Left cardiac atrium (tissue), 4 donors: ENCODE measurements around the gene MROH2A. TPM values are rescaled to one million over a fixed set of nuclear protein-coding genes. Genes with fewer than 3 reads are reported as not detected.

Experiments used
- ATAC-seq, 2 donors: fragments of 200-7000 bp; cut with Tn5 transposase; one replicate each; pipeline ENCODE4 v1.9.1; 2020; ENCODE audit warnings: mild to moderate bottlenecking in 2 of 2, moderate library complexity in 2 of 2
- DNase-seq: peaks from one replicate; pipeline ENCODE4 v3.0.0-alpha.2; 2020
- intact Hi-C, 2 donors: fragments of 100-400 bp; cut with DNase I; formaldehyde crosslinking; loops; one replicate each; pipeline versions ENCODE4 v1.14.1 to v1.15.1; 2022 to 2023
- total RNA-seq, 2 donors: library from RNA; stranded (reverse); fragmentation: NEBNext Ultra II Directional; extraction: Animal tissue kit (Norgen Biotek cat#: 25700); gene quantifications; one replicate each; pipeline ENCODE4 v1.2.1, GENCODE V29; 2021
- donor health status: DM: no; HTN: yes; CAD: no.
- donor health status: DM: no; HTN: yes; CAD: no; lungs with severe emphysema.
- donor health status: DM: yes; HTN: yes; CAD: no.
- donor health status: Dilated cardiomyopathy.

MROH2A gene
- total RNA-seq, 2 donors from 2014 or later = not detected

- ATAC-seq (peak in 1 of 2 donors; percentile 76), DNase-seq (no peak)
- intact Hi-C loops = no loop called here
Measured at GRCh38 chr2:233761040-233761769, 16.9 kb upstream of the MROH2A start.

GRCh38 chr2:233764264-233764663 is 13.9 kb upstream of the MROH2A start:
- DNase-seq = no peak

DNA sequence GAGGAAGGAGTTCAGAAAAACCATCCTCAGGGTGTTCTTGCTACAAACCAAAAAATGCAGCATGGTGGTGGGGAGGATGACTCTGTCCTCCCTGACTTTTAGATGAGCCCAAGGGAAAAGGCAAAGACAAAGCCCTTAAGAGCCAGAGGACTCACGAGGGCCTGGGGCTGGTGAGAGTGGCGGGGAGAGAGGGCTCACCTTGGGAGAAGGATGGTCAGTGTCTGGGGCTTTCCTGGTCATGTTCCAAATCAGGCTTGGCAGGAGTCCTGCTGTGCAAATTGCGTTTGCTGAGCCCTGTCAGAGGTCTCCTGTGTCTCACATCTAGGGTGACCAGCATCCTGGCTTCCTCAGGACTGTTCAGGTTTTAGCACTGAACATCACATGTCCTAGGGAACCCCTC is 13.4 kb upstream of the MROH2A start:
- no peak for DNase-seq
- no peak for ATAC-seq
- intact Hi-C loops = no loop called here

More at GRCh38 chr2:233764264-233764663, 13.9 kb upstream of the MROH2A start:
- intact Hi-C loops = no loop called here
- ATAC-seq = peak; percentile 23 to 81

- ATAC-seq (no peak), DNase-seq (no peak)
- intact Hi-C loops = no loop called here
Measured at GRCh38 chr2:233766416-233766815, 11.7 kb upstream of the MROH2A start.

- no peak for ATAC-seq
- DNase-seq = no peak
- intact Hi-C loops = no loop called here
Measured at GRCh38 chr2:233768076-233768475, 10.1 kb upstream of the MROH2A start.

DNA sequence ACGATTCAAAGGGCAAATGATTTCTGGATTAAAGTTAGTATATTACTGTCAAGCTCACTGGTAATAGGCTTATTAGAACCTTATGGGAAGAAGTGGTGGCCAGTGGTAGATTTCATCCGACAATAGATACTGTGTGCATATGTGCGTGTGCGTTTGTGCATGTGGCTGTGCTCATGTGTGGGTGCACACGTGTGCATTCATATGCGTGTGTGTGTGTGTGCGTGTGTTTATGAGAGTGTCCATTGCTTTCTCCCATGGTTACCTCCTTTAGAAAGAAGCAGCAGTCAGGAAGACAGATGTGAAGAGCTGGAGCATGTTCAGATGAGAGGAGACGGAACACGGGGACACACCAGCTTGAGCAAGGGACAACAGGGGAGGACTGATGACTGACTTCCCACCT is 8.9 kb upstream of the MROH2A start:
- DNase-seq (no peak), ATAC-seq (no peak)
- intact Hi-C loops = no loop called here

DNA sequence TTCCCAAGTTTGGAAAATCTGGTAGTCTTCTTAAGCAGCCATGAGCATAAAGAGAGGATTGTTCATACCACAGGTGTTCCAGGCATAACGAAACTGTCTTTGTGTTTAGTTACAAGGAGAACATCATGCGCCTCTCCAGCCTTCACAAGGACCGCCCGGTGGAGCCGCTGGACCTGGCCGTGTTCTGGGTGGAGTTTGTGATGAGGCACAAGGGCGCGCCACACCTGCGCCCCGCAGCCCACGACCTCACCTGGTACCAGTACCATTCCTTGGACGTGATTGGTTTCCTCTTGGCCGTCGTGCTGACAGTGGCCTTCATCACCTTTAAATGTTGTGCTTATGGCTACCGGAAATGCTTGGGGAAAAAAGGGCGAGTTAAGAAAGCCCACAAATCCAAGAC is 6.0 kb upstream of the MROH2A start:
- ATAC-seq = no peak
- DNase-seq = no peak
- intact Hi-C loops = no loop called here

DNA sequence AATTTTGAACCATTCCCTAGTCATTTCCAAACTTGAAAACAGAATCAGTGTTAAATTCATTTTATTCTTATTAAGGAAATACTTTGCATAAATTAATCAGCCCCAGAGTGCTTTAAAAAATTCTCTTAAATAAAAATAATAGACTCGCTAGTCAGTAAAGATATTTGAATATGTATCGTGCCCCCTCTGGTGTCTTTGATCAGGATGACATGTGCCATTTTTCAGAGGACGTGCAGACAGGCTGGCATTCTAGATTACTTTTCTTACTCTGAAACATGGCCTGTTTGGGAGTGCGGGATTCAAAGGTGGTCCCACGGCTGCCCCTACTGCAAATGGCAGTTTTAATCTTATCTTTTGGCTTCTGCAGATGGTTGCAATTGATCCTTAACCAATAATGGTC is 5.5 kb upstream of the MROH2A start:
- no peak for DNase-seq

GRCh38 chr2:233773854-233774253 is 4.3 kb upstream of the MROH2A start:
- ATAC-seq (no peak), DNase-seq (no peak)
- intact Hi-C loops = no loop called here

More for the DNA sequence above, 5.5 kb upstream of the MROH2A start:
- intact Hi-C loops = no loop called here
- ATAC-seq = no peak

DNA sequence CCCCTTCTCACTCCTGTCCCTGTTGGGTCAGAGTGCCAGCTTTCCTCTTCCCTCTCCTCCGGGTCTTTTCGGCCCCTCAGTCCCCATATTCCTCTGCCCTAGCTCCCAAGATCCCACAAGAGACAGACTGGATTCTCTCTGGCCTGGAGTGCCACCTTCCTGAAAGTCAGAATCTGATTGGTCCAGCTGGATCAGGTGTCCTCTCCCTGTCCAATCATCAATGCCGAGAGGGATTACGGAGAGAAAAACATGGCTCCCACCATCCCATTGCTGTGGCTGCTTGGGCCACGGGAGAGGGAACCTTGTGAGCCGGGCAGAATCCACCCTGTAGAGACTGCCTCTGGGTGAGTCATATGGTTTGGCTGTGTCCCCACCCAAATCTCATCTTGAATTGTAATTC is 2.7 kb upstream of the MROH2A start:
- intact Hi-C loops = no loop called here
- ATAC-seq (no peak), DNase-seq (no peak)

DNA sequence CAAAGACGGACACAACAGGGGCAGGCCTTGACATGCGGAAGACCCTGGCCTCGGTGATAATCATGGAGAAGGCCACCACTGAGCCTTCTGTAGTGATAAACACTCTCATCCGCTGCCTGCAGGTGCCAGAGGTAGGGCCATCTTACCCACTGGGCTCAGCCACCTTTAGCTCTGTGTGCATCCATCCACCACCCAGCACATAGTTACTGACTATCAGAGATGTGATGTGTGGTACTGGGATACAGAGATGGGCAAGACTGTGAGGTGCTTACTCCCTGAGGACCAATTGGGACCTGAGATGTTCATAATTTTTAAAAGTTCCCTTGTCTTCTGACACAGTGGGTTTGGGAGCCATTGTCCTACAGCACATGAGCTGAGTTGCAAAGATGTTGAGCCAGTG is 1.6 kb downstream of the MROH2A start:
- intact Hi-C loops = no loop called here
- no peak for DNase-seq
- no peak for ATAC-seq

- ATAC-seq = no peak
- no peak for DNase-seq
- intact Hi-C loops = no loop called here
Measured at GRCh38 chr2:233780771-233781170, 2.6 kb downstream of the MROH2A start.

DNA sequence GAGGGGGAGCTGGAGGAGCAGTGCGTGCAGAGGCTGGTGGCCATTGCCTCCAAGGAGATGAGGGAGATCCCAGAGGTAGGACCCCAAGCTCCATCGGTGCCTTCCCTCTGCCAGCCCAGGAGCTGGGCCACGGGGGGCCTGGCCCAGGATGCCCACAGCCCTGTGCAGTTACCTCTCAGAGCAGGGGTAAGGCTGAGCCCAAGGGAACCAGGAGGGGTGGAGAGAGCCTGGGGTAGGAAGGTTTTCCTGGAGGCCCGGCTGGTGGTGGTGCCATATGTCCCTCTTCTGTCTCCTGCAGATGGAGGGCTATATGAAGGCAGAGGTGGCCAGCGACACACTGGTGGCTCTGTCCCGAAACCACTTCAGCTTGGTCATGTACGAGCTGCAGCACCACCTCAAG is 11.4 kb downstream of the MROH2A start:
- intact Hi-C loops = no loop called here
- ATAC-seq (no peak), DNase-seq (no peak)

DNA sequence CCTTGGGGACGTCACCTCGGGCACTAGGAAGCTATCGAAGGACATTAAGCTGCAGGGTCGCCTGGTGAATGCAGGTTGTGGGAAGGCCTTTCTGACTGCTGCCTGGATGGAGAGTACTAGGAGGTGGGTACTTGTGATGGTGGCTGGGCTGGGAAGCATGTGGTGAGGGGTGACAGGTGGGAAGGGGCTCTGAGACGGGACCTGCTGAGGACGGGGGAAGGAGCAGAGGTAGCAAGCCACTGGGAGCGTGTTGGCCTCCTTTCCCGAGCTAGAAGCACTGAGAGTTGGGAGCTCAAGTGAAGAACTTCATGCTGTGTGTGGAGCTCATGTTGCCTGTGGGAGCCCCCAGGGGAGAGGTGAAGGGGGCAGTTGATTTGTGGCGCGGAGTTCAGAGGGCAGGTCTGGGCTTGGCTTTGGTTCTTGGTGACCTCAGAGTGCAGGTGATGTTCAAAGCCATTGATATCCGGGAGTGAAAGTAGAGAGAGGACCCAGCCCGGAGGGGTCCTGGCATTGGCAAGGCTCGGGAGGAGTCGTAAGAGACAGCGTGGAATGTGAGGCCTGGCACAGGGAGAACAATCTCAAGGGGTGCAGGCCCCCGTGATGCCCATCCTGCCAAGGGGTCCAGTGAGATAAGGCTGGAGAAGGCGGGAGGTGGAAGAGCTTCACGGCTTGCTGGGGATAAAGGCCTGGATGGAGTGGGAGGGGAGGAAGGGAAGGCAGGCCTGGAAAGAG is 13.2 kb downstream of the MROH2A start:
- intact Hi-C loops = no loop called here
- no peak for ATAC-seq
- no peak for DNase-seq

DNA sequence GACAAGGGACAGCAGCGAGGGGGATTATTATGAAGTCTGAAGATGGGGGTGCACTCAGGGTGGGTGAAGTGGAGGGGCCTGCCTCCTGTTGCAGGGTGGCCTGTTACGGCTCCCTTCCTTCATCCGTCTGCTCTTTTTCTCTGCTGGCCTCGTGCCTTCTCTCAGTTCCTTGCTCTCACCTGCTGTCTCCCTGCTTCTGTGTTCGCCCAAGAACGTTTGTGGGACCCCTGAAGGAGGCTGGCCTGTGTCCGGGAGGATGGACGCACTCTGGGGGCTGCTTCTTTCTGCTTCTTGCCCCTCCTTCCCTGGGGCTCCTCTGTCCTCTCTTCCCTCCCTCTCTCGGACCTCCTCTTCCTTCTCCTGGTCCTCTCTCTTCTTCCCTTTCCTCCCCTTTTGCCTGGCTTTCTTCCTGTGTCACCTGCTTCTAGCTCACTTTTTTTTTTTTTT is 13.8 kb downstream of the MROH2A start:
- DNase-seq (no peak), ATAC-seq (no peak)
- intact Hi-C loops = no loop called here

GRCh38 chr2:233792720-233793119 is 14.6 kb downstream of the MROH2A start:
- intact Hi-C loops = no loop called here
- ATAC-seq = no peak
- no peak for DNase-seq

GRCh38 chr2:233793465-233794127 is 15.5 kb downstream of the MROH2A start:
- DNase-seq = no peak
- ATAC-seq = peak in 1 of 2 donors; percentile 23
- intact Hi-C loops = no loop called here

DNA sequence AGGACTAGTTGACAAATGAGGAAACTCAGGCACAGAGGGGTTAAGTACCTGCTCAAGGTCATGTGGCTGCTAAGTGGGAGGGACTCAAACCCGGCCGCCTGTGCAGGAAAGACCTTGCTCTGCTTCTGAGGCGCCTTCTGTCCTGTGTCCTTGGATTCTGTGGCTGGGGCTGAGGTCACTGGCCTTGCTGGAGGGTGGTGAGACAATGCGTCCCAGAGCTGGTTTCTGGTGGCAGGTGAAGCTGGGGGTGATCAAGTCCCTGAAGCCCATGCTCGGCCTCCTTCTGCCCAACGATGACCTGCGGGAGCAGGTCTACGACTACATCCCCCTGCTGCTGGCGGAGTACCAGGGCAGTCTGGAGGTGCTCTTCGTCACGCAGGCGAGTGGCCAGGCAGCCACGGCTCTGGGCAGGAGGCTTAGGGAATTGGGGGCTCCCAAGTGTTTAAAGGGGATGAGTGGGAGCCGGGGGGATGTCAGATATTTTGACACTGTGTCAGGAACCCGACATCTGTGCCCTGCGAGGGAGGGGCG is 16.1 kb downstream of the MROH2A start:
- no peak for ATAC-seq
- intact Hi-C loops = no loop called here
- no peak for DNase-seq

DNA sequence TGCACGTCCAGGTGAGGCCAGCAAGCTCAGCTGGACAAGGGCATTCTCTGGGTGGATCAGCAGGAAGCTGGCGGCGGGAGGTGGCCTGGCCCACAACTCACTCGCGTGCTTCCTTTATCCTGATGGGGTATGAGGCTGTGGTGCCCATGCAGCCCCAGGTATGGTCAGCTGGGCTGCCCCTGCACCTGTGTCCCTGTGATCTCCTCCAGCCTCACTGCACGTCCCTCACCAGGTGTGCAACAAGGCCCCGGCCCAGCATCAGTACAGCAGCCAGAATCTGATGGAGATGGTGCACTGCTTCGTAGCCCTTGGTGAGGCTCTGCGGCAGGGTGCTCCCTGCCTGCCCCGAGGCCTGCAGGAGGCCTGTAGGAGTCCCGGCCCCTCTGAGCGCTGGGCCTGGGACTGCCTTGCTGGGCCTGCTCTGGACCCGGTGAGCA is 17.6 kb downstream of the MROH2A start:
- intact Hi-C loops = no loop called here
- DNase-seq (no peak), ATAC-seq (no peak)

DNA sequence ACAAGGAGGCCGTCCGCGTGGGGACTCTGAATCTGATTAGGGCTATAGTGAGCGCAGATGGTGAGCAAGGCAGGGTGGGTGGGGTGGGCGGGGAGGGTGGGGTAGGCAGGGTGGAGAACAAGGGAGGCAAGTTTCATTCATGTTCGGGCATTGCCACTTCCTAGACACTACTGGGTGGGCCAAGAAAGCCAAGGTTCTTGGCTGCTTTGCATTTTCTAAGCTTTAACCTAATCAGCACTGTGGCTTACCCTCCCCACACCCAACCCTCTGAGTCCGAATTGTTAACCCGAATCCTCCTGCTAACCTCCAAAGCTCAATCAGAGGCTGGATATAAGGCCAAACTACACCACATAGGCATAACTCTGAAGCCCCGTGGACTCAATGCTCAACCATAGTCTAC is 18.1 kb downstream of the MROH2A start:
- intact Hi-C loops = no loop called here
- ATAC-seq (no peak), DNase-seq (no peak)
